Neuron (in vitro differentiated cells): Measurements from ENCODE around the gene SHISA9.

Experiments used
- H2AFZ ChIP-seq: one replicate; pipeline ENCODE4 v1.6.1; 2013; ENCODE audit warnings: low read depth, mild to moderate bottlenecking, inconsistent platforms, low read length, moderate library complexity
- H3K27me3 ChIP-seq: one replicate; pipeline ENCODE4 v1.6.1; 2013; ENCODE audit warnings: low read length; ENCODE audit not compliant: insufficient read depth
- H3K36me3 ChIP-seq: one replicate; pipeline ENCODE4 v1.6.1; 2013; ENCODE audit warnings: low read length; ENCODE audit not compliant: insufficient read depth
- H3K4me1 ChIP-seq: one replicate; pipeline ENCODE4 v1.6.1; 2013; ENCODE audit warnings: low read length; ENCODE audit not compliant: insufficient read depth
- H3K4me3 ChIP-seq: 2 replicates; pipeline ENCODE4 v1.5.1; 2013; ENCODE audit warnings: mild to moderate bottlenecking, low read length, moderate library complexity
- H3K9me3 ChIP-seq: one replicate; pipeline ENCODE4 v1.6.1; 2013; ENCODE audit warnings: low read length

SHISA9 gene

GRCh38 chr16:12879812-12880211 is 21.6 kb upstream of the SHISA9 start:
- Histone ChIP-seq H3K27me3 (no peaks in the 10 kb centered on the region), H3K4me1 (no peaks in the 10 kb centered on the region), H3K36me3 (no peaks in the 10 kb centered on the region), H2AFZ (no peak overlapping the region), H3K4me3 (no peak overlapping the region), H3K9me3 (no peaks in the 10 kb centered on the region)

- Histone ChIP-seq H3K36me3 (no peaks in the 10 kb centered on the region), H3K4me3 (no peak overlapping the region)
Measured at GRCh38 chr16:12881182-12881581, 20.2 kb upstream of the SHISA9 start.

GRCh38 chr16:12881740-12882139 is 19.7 kb upstream of the SHISA9 start:
- Histone ChIP-seq H3K27me3 (no peaks in the 10 kb centered on the region), H3K9me3 (no peaks in the 10 kb centered on the region), H3K4me1 (no peaks in the 10 kb centered on the region), H3K36me3 (no peaks in the 10 kb centered on the region), H3K4me3 (no peak overlapping the region), H2AFZ (no peak overlapping the region)

More at GRCh38 chr16:12881182-12881581, 20.2 kb upstream of the SHISA9 start:
- Histone ChIP-seq H2AFZ (no peak overlapping the region), H3K4me1 (no peaks in the 10 kb centered on the region), H3K9me3 (no peaks in the 10 kb centered on the region), H3K27me3 (no peaks in the 10 kb centered on the region)

- Histone ChIP-seq H3K9me3 (no peaks in the 10 kb centered on the region), H2AFZ (no peak overlapping the region), H3K27me3 (no peaks in the 10 kb centered on the region), H3K4me1 (no peaks in the 10 kb centered on the region), H3K36me3 (no peaks in the 10 kb centered on the region), H3K4me3 (no peak overlapping the region)
Measured at GRCh38 chr16:12885742-12886141, 15.7 kb upstream of the SHISA9 start.

GRCh38 chr16:12891836-12892235 is 9.6 kb upstream of the SHISA9 start:
- Histone ChIP-seq H3K36me3 (no peaks in the 10 kb centered on the region), H3K27me3 (peaks cover 5% of the 10 kb centered on the region), H2AFZ (no peak overlapping the region), H3K4me1 (no peaks in the 10 kb centered on the region), H3K9me3 (no peaks in the 10 kb centered on the region), H3K4me3 (no peak overlapping the region)

GRCh38 chr16:12893050-12893750 is 8.2 kb upstream of the SHISA9 start:
- Histone ChIP-seq H3K4me1 (no peaks in the 10 kb centered on the region), H3K36me3 (no peaks in the 10 kb centered on the region), H3K27me3 (peaks cover 10% of the 10 kb centered on the region)

GRCh38 chr16:12896562-12896961 is 4.8 kb upstream of the SHISA9 start:
- Histone ChIP-seq H3K9me3 (no peaks in the 10 kb centered on the region), H3K27me3 (peaks cover 36% of the 10 kb centered on the region), H3K4me3 (no peak overlapping the region), H3K36me3 (no peaks in the 10 kb centered on the region), H2AFZ (no peak overlapping the region), H3K4me1 (no peaks in the 10 kb centered on the region)

More at GRCh38 chr16:12893050-12893750, 8.2 kb upstream of the SHISA9 start:
- Histone ChIP-seq H2AFZ (no peak overlapping the region), H3K4me3 (no peak overlapping the region), H3K9me3 (no peaks in the 10 kb centered on the region)

GRCh38 chr16:12898551-12898950 is 2.8 kb upstream of the SHISA9 start:
- Histone ChIP-seq H3K27me3 (peaks cover 50% of the 10 kb centered on the region), H2AFZ (no peak overlapping the region), H3K36me3 (no peaks in the 10 kb centered on the region), H3K9me3 (no peaks in the 10 kb centered on the region), H3K4me3 (no peak overlapping the region), H3K4me1 (no peaks in the 10 kb centered on the region)

- Histone ChIP-seq H3K4me1 (no peaks in the 10 kb centered on the region), H2AFZ (no peak overlapping the region), H3K27me3 (peaks cover 60% of the 10 kb centered on the region), H3K4me3 (no peak overlapping the region), H3K36me3 (no peaks in the 10 kb centered on the region), H3K9me3 (no peaks in the 10 kb centered on the region)
Measured at GRCh38 chr16:12899529-12900143, 1.8 kb upstream of the SHISA9 start.

GRCh38 chr16:12900156-12900555 is 1.2 kb upstream of the SHISA9 start:
- Histone ChIP-seq H3K9me3 (no peaks in the 10 kb centered on the region), H3K36me3 (no peaks in the 10 kb centered on the region), H2AFZ (no peak overlapping the region), H3K4me3 (no peak overlapping the region), H3K4me1 (no peaks in the 10 kb centered on the region), H3K27me3 (peaks cover 65% of the 10 kb centered on the region)

- Histone ChIP-seq H3K4me1 (no peaks in the 10 kb centered on the region), H3K4me3 (no peak overlapping the region), H3K36me3 (no peaks in the 10 kb centered on the region), H3K9me3 (no peaks in the 10 kb centered on the region), H2AFZ (no peak overlapping the region), H3K27me3 (peaks cover 68% of the 10 kb centered on the region)
Measured at GRCh38 chr16:12900599-12901203, 697 bp upstream of the SHISA9 start.

- Histone ChIP-seq H3K27me3 (peaks cover 71% of the 10 kb centered on the region), H2AFZ (no peak overlapping the region), H3K4me3 (no peak overlapping the region)
Measured at GRCh38 chr16:12901204-12901596, 198 bp upstream of the SHISA9 start.

GRCh38 chr16:12902511-12903372 is 1.3 kb downstream of the SHISA9 start:
- Histone ChIP-seq H3K27me3 (peaks cover 69% of the 10 kb centered on the region), H2AFZ (no peak overlapping the region), H3K4me1 (no peaks in the 10 kb centered on the region), H3K36me3 (no peaks in the 10 kb centered on the region), H3K9me3 (no peaks in the 10 kb centered on the region), H3K4me3 (no peak overlapping the region)

More at GRCh38 chr16:12901204-12901596, 198 bp upstream of the SHISA9 start:
- H3K4me1 ChIP-seq, result no peaks in the 10 kb centered on the region
- H3K36me3 ChIP-seq, result no peaks in the 10 kb centered on the region
- H3K9me3 ChIP-seq, result no peaks in the 10 kb centered on the region
